ENCODE results near the gene FGR.
"Not testable (repeated sequence)": the region's sequence is repeated elsewhere in the genome, so short reads cannot be mapped to it uniquely, and the experiment has no call there.

The FGR gene

DNA sequence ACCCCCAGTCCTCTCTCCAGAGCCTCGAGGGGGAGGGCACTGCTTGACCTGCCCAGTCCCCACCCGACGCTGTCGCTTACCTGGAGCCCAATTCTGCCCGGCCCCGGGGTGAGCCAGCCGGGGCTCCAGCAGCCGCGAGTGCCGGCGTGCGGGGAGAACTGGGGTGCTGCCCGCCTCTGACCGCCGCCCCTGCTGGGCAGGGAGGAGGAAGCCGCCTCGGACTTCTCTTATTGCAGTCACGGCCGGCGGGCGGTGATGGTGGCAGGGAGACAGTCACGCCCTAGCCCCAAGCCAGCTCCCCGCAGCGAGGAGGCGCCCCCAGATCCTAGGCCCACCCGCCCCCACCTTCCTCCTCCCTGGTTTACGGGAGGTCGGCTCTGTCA, at the start of gene FGR:
TSS of gene FGR (minus strand) at position 201 of the 383 bp plus-strand sequence. CDS start 11,269 bp downstream, outside the sequence.
- no peak for DNase-seq (ENCODE audit: low read depth, low spot score)

DNA sequence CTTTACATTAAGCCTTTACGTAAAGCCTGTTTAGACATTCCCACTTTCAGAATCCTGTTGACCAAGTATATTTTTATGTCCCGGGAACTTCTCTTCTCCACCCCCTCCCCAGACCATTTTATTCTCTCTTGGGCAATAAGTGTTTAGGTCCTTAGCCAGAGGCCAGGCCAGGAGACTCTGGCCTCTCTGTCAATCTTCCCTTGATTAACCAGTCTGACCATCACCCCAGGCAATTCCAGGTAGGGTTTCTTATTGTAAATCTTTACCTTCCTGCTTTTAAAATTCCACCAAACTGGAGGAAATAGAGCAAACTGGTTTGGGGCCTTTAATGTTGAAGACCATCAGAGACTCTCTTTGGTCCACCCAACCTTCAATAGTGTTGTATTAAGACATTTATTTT, 49.2 kb upstream of the FGR start:
- DNase-seq (ENCODE audit: low read depth, low spot score), result no peak

DNA sequence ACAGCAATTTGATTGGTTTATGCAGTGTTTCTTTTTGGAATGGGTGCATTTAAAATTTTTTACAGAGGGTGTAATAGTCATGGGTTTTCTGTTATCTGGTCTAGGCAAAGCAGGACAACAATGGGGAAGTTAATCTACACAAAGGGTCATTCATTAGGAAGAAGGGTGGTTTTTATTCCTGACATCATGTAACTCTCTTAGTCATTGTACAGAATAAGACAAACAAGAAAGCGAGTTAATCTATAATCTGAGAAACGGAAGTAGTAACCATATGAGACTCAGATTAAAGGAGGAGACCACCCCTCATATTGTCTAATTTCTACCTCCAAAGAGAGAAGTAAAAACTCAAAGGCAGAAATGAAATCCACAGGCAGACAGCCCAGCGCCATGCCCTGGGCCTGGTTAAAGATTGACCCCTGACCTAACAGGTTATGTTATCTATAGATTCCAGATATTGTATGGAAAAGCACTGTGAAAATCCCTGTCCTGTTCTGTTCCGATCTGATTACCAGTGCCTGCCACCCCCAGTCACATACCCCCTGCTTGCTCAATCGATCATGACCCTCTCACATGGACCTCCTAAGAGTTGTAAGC, 47.5 kb upstream of the FGR start:
- DNase-seq (ENCODE audit: low read depth, low spot score), result no peak

DNA sequence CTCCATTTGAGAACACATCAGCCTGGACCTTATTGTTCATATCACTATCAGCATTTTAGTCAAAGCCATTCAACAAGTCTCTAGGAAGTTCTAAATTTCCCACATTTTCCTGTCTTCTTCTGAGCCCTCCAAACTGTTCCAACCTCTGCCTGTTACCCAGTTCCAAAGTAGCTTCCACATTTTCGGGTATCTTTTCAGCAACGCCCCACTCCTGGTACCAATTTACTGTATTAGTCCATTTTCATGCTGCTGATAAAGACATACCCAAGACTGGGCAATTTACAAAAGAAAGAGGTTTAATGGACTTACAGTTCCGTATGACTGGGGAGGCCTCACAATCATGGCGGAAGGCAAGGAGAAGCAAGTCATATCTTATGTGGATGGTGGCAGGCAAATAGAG, 46.6 kb upstream of the FGR start:
- not testable (repeated sequence) for DNase-seq (ENCODE audit: low read depth, low spot score)

DNA sequence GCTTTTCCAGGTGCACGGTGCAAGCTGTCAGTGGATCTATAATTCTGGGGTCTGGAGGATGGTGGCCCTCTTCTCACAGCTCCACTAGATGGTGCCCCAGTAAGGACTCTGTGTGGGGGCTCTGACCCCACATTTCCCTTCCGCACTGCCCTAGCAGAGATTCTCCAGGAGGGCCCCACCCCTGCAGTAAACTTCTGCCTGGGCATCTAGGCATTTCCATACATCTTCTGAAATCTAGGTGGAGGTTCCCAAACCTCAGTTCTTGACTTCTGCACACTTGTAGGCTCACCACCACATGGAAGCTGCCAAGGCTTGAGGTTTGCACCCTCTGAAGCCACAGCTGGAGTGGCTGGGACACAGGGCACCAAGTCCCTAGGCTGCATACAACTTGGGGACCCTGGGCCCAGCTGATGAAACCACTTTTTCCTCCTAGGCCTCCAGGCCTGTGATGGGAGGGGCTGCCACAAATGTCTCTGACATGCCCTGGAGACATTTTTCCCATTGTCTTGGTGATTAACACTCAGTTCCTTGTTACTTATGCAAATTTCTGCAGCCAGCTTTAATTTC, 45.3 kb upstream of the FGR start:
- not testable (repeated sequence) for DNase-seq (ENCODE audit: low read depth, low spot score)

DNA sequence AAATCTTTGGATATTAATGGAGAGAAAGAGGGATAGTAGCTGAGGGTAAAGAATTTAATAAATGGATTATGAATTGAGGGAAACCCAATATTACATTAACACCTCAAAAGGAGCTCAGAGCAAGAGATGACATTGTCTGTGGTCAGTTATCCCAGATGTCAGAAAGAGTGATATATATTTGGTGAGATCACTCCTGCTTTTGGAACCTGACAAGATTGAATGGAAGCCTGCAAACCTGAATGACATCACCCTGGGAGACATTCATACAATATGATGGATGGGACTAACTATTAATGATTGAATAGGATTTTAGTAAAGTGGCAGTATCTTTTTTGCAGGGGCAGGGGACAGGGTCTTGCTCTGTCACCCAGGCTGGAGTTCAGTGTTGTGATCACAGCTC, 43.8 kb upstream of the FGR start:
- no peak for DNase-seq (ENCODE audit: low read depth, low spot score)

DNA sequence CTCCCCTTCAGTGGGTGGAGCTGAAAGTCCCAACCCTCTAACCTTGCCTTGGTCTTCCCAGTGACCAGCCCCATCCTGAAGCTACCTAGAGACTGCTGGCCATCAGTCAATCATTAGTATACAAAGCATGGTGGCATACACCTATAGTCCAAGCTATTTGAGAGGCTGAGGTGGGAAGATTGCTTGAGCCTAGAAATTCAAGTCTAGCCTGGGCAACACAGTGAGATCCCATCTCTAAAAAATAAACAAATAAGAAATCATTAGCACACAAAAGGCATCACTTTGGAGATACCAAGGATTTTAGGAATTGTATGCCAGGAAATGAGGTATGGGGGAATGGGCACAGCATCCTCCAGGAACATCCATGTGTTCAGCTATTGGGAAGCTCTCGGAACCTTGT, 41.4 kb upstream of the FGR start:
- DNase-seq (ENCODE audit: low read depth, low spot score), result no peak

DNA sequence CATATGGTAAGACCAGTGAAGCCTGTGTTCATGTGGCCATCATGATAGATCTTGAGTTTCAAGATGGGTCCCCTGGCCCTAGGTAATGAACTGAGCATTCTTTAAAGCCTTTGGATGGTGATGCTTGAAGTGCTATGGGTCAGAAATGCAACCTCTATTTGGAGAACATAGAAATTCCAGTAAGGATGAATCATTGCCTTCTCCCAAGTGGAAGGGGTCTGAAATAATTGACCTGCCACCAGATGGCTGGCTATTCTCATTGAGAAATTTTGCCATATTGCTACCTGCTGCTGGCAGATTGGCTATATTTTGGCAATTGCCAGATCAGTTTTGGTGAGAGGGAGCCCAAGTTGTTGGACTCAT, 37.7 kb upstream of the FGR start:
- peak; percentile 58 for DNase-seq (ENCODE audit: low read depth, low spot score)

DNA sequence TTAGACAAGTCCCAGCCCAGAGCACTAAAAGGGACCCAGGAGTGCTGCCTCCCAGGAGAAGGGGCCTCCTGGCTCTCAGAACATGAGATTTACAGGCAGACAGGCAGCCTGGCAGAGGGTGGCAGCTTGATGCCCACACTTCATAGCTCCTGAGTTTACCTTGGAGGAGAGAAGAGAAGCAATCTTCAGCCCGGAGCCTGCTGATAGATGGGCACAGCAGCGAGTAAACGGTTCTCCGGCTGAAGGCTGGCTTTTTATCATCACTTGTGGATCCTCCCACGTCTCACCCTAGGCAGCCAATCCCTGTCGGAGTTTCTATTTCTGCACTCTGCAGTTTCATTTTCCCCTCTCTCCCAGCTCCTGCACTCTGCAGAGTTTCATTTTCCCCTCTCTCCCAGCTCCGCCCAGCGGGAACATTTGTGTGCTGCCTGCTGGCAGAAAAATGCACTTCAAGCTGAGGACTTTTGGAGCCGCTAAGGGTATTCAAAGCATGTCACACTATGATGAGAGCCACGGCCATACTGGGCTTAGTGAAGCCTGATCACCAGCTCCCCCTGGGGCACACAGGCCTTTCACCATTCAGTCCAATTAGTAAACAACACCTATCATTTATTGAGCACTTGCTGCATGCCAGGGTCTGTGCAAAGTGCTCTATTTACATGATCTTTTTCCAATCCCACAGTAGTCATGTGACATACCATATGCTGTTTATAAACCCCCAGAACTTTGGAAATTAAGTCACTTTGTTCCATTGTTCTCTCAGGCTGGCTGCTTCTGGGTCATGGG, 37.2 kb upstream of the FGR start, which contains the start of gene IFI6:
TSS of gene IFI6 (minus strand) at position 229 of the 786 bp plus-strand sequence. CDS start 2,878 bp downstream, outside the sequence.
- DNase-seq (ENCODE audit: low read depth, low spot score), result peak; percentile 97

DNA sequence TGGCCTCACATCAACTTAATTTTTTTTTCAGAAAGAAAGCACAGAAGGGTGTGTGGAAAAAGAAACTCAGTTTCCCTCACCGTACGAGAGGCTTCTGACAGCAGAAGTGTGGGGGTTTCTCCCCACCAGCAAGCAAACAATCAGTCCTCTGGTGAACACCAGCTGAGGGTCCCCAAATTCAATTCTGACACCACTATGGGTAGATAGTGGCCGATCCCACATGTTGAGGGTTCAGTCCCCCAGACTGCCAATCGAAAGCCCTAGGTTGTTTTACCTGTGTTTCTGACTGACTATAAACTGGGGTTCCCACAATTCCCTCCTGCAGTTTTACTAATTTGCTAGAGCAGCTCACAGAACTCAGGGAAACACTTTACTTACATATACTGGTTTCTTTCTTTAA, 34.9 kb upstream of the FGR start:
- no peak for DNase-seq (ENCODE audit: low read depth, low spot score)

DNA sequence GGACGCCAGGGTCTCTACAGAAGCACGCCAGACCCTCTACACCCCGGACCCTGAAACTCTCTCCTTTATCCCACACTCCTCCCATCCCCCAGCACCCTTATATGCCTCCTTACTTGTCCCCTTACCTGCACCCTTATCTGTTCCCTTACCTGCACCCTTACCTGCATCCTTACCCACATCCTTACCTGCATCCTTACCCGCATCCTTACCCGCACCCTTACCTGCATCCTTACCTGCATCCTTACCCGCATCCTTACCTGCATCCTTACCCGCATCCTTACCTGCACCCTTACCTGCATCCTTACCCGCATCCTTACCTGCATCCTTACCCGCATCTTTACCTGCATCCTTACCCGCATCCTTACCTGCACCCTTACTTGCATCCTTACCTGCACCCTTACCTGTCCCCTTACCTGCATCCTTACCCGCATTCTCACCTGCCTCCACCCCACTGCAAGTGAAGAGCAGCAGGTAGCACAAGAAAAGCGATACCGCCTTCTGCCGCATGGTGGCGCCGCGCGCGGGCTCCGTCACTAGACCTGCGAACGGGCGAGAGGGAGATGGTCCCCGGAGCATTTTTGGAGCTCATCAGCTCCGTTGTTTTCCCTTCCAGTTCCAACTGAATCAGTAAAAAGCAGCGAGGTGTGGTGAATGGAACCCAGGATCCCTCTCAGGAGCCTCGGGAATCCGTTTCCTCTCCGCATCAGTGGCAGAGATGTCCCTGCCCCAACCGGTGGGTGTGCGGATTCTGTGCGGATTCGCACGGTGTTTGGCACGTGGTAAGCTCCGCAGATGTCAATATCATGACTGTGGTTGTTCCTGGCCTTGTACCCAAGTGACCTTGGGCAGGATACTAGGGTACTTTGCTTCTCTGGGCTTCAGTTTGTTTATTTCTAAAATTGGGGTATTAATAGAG, 34.1 kb upstream of the FGR start:
- DNase-seq (ENCODE audit: low read depth, low spot score), result peak; percentile 85

DNA sequence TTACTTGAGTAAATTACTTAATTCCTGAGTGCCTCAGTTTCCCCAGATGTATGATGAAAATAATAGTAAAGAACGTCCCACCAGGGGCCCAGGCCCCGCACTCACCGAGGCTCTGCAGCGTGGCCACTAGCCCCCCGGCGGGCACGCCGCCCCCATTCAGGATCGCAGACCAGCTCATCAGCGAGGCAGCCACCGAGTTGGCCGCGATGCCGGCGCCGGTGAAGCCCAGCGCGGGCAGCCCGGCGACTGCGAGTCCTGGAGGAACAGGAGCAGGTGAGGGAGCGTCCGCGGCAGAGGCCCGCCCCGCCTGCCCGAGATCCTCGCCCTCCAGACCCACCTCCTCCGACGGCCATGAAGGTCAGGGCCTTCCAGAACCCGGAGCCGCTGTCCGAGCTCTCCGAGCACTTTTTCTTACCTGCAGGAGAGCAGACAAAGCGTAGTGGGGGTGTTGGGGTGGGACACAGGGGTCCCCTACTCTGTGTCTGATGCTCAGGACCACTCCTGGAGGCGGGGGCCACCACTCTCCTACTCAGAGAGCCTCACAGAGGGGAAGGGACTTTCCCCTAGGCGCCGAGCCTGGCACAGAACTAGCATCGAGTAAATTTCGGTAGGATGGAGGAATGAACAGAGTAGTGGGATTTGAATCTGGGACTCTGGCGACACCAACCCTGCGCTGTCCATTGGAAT, 33.3 kb upstream of the FGR start:
- no peak for DNase-seq (ENCODE audit: low read depth, low spot score)

DNA sequence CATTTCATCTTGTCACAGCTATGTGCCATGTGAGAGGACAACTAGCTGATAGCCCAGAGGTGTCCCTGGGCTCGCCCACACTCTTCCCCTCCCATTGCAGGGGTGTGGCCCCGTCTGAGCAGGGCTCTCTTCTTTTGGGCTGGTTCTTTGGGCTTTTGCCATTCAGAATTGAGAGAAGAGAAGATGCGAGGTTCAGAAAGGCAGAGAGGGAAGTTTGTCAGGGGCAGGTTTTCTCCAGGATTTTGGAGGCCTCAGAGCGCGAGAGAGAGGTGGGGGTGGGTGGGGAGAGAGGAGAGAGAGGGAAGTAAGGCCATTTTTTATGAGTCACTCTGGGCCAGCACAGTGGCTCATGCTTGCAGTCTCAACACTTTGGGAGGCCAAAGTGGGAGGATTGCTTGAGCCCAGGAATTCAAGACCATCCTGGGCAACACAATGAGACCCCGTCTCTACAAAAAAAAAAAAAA, 31.8 kb upstream of the FGR start:
- no peak for DNase-seq (ENCODE audit: low read depth, low spot score)

DNA sequence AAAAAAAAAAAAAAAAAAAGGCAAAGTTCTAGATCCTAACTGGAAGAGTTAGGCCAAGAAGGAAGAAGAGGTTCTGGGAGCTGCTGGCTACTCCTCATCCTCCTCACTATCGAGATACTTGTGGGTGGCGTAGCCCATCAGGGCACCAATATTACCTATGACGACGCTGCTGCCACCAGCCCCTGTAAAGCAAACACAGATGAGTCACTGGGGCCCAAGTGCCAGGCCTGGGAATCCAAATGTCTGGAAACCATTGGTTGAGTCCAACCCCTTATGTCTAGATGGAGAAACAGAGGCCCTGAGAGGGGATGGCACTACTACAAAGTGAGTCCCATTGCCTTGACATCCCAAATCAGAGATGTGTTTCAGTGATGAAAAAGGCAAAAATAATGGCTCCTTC, 31.3 kb upstream of the FGR start:
- no peak for DNase-seq (ENCODE audit: low read depth, low spot score)

DNA sequence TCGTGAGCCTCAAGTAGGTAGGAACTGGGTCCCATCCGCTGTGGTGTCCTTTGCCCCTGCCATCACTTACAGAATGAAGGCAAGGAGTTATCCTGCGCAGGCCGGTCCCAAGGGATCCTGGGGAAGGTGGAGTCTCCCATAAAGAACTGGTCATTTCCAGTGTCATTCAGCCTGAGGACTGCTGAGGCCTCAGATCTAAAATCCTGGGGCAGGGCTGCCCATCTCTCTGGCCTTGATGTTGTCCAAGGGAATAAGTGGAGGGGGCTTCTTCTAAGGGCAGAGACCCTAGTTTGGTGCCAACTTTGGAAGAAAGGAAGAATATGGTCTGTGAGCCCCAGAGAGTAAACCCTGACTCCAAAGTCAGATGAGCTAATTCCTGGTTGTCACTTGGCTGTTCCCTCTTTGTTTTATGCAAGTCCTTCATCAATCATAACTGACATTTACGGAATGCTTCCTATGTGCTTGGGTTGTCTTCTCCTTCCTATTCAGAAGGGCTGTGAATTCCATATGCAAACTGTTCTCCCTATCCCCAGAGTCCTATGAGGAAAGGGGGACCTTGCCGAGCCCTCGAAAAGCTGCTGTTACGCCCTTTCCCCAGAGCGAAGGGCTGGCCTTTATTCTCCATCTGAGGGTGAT, 30.1 kb upstream of the FGR start:
- DNase-seq (ENCODE audit: low read depth, low spot score), result no peak

DNA sequence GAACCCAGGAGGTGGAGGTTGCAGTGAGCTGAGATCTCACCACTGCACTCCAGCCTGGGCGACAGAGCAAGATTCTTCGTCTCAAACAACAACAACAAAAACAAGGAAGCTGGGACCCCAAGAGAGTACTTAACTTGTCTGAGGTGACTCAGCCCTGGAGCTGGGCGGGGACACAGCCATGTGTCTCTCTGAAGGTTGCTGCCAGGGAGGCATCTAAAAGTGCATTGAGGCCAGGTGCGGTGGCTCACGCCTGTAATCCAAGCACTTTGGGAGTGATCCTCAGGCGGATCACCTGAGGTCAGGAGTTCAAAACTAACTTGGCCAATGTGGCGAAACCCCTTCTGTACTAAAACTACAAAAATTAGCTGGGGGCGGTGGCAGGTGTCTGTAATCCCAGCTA, 29.3 kb upstream of the FGR start:
- DNase-seq (ENCODE audit: low read depth, low spot score), result no peak

DNA sequence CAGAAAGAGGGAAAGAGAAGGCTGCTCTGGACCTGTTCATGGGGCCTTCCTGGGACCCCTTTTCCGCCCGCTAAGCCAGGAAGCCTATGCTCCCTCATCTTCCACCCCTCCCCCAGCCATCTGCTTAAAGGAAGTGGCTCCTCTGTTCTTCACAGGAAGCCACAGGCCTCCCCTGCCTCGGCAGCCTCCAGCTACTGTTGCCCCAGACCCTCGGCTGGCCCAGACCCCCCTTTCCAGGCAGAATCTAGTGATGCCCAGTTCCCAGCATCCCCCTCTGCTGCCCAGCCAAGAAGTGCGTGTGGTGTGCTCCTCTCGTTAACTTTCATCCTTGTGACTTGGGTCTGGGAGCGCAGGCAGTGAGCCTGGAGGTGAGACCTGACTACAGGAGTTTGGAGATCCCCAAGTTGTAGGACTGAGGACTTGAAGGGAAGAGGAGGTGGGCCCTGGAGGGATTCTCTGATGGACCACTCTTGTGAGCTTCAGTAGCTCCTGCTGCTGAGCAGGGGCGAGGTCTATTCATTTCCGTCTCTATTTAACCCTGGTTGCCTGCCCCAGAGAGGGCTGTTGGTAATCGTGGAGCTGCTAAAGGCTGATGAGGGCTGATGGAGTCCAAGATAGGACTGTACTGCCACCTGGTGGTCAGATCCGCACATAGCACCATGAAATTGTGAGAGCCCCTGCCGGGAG, 27.9 kb upstream of the FGR start:
- DNase-seq (ENCODE audit: low read depth, low spot score), result peak; percentile 91

DNA sequence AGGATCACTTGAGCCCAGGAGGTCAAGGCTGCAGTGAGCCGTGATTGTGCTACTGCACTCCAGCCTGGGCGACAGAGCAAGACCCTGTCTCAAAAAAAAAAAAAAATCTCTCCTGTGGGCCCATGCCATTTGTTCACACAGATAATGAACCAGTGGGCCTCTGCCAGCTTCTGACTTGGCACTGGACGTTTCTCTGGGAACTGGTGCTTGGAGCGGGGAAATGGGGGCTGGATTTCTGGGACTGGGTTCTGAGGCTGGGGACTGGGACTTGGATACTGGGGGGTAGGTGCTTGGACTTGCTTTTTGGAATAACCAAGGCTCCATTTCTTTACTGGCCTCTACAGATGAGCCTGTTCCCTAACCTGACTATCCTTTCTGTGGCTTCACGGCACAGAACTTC, 27.3 kb upstream of the FGR start:
- DNase-seq (ENCODE audit: low read depth, low spot score), result no peak

DNA sequence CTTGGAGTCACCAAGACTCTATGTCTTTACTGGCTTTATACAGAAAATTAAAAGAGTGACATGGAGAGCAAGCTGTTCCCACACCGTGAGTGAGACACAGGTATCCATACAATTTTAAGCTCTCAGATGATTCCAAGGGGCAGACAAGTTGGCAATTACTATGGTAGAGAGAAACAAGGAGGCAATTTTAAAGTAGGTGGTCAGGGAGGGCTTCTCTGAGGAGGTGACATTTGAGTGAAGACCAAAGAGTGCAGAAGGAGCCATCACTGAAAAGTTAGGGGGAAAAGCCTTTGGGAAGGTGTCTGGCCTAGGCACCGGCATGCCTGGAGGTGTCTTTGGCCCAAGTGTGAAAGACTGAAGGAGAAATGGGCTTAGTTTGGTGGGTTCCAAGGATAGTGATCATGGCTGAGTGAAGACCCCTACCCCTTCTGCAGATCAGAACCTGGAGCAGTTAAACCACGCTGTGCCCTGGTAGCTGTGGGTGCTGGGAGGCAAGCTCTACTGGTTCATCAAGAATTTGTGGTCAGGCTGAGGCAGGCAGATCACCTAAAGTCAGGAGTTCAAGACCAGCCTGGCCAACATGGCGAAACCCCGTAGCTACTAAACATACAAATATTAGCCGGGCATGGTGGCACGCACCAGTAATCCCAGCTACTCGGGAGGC, 26.6 kb upstream of the FGR start:
- DNase-seq (ENCODE audit: low read depth, low spot score), result no peak
